Endothelial cell of hepatic sinusoid (primary cell): ENCODE results near the gene ALKBH5.

Experiments
- in situ Hi-C: cut with HindIII; loops from 2 replicates; pipeline ENCODE4 v1.10.0; 2017; ENCODE audit warnings: low sequenced_read_pairs

The ALKBH5 gene

GRCh38 chr17:18236494-18236893, 52.9 kb downstream of the ALKBH5 start:
- in situ Hi-C loops = no loop called here

- in situ Hi-C loops = no loop called here
These were observed 53.8 kb downstream of the ALKBH5 start for GRCh38 chr17:18237461-18237860.

GRCh38 chr17:18238299-18238698, 54.7 kb downstream of the ALKBH5 start:
- in situ Hi-C loops = no loop called here

- in situ Hi-C loops = no loop called here
These were observed 56.8 kb downstream of the ALKBH5 start for GRCh38 chr17:18240449-18240848.

GRCh38 chr17:18241229-18241871, 57.7 kb downstream of the ALKBH5 start:
- in situ Hi-C loops = no loop called here

- in situ Hi-C loops = no loop called here
These were observed 61.6 kb downstream of the ALKBH5 start for GRCh38 chr17:18245038-18245776.

- in situ Hi-C loops = no loop called here
These were observed 62.6 kb downstream of the ALKBH5 start for GRCh38 chr17:18246109-18246725.

- in situ Hi-C loops = no loop called here
These were observed 63.4 kb downstream of the ALKBH5 start for GRCh38 chr17:18246880-18247612.

GRCh38 chr17:18247613-18248001, 64.0 kb downstream of the ALKBH5 start:
- in situ Hi-C loops = no loop called here

GRCh38 chr17:18248300-18248731, 64.7 kb downstream of the ALKBH5 start:
- in situ Hi-C loops = no loop called here

GRCh38 chr17:18248811-18249210, 65.2 kb downstream of the ALKBH5 start:
- in situ Hi-C loops = no loop called here

- in situ Hi-C loops = no loop called here
These were observed 66.6 kb downstream of the ALKBH5 start for GRCh38 chr17:18250259-18250658.

GRCh38 chr17:18250708-18251107, 67.1 kb downstream of the ALKBH5 start:
- in situ Hi-C loops = no loop called here

GRCh38 chr17:18251204-18251603, 67.6 kb downstream of the ALKBH5 start:
- in situ Hi-C loops = no loop called here

- in situ Hi-C loops = no loop called here
These were observed 68.5 kb downstream of the ALKBH5 start for GRCh38 chr17:18252160-18252559.

GRCh38 chr17:18253187-18253884, 69.7 kb downstream of the ALKBH5 start:
- in situ Hi-C loops = no loop called here

GRCh38 chr17:18253947-18254821, 70.6 kb downstream of the ALKBH5 start:
- in situ Hi-C loops = no loop called here

GRCh38 chr17:18254888-18255649, 71.4 kb downstream of the ALKBH5 start:
- in situ Hi-C loops = no loop called here

GRCh38 chr17:18256351-18256750, 72.7 kb downstream of the ALKBH5 start:
- in situ Hi-C loops = no loop called here
